HUES64 (cell line): ENCODE data around the gene SDHAF3. TPM values are rescaled to one million over a fixed set of nuclear protein-coding genes. Genes with fewer than 3 reads are reported as not detected.
"Not testable (repeated sequence)": the region's sequence is repeated elsewhere in the genome, so short reads cannot be mapped to it uniquely, and the experiment has no call there.

Source experiments
- H3K27ac ChIP-seq: 2 replicates; pipeline ENCODE4 v1.7.0; 2013; ENCODE audit warnings: low read depth, low read length, inconsistent platforms
- H3K27me3 ChIP-seq: 2 replicates; pipeline ENCODE4 v1.6.1; 2013; ENCODE audit warnings: mild to moderate bottlenecking, low read length; ENCODE audit not compliant: insufficient read depth
- H3K36me3 ChIP-seq: 2 replicates; pipeline ENCODE4 v1.6.1; 2013; ENCODE audit warnings: mild to moderate bottlenecking, low read length; ENCODE audit not compliant: insufficient read depth
- H3K4me1 ChIP-seq: 2 replicates; pipeline ENCODE4 v1.6.1; 2013; ENCODE audit warnings: mild to moderate bottlenecking, low read length, moderate library complexity; ENCODE audit not compliant: insufficient read depth
- H3K4me3 ChIP-seq: 2 replicates; pipeline ENCODE4 v1.5.1; 2013; ENCODE audit warnings: mild to moderate bottlenecking, low read length, moderate library complexity
- H3K9ac ChIP-seq: 2 replicates; pipeline ENCODE4 v1.6.1; 2013; ENCODE audit warnings: mild to moderate bottlenecking, low read depth, low read length
- H3K9me3 ChIP-seq: 2 replicates; pipeline ENCODE4 v1.6.1; 2013; ENCODE audit warnings: low read depth, low read length; ENCODE audit not compliant: insufficient read depth
- WGBS: fragments of 150-250, 120-280 bp; methylation state at CpG from one replicate; pipeline ENCODE4 v1.1.7; 2013; ENCODE audit warnings: missing lambda C conversion rate; 5-methylcytosine and 5-hydroxymethylcytosine counted together
- polyA plus RNA-seq, 2 experiments: library from polyadenylated mRNA; stranded (reverse); fragments of 50-300 nt; gene quantifications; one replicate each; pipeline ENCODE4 v1.2.3, GENCODE V29; 2013

SDHAF3 gene
- 29.5 TPM for polyA plus RNA-seq (2013, experiment 1 of 2)
- polyA plus RNA-seq (2013, experiment 2 of 2): 33.6 TPM

- no peaks in the 10 kb centered on the region for H3K27me3 ChIP-seq
- H3K4me3 ChIP-seq: peak within 1 kb of the TSS; percentile 85
- H3K9me3 ChIP-seq: no peaks in the 10 kb centered on the region
- peaks cover 7% of the 10 kb centered on the region; the same call in 1 of the 2 replicates for H3K4me1 ChIP-seq
- H3K27ac ChIP-seq: peak within 1 kb of the TSS; percentile 72
- no peaks in the 10 kb centered on the region for H3K36me3 ChIP-seq
- WGBS: 1% methylated on average over 59 of the region's 59 CpGs
- peak within 1 kb of the TSS; percentile 94 for H3K9ac ChIP-seq
Measured at GRCh38 chr7:97117372-97118188, at the start of gene SDHAF3. Gene SDHAF3, plus strand, starts transcription at chr7:97117698. Its CDS starts 26 bp downstream, at chr7:97117724.

DNA sequence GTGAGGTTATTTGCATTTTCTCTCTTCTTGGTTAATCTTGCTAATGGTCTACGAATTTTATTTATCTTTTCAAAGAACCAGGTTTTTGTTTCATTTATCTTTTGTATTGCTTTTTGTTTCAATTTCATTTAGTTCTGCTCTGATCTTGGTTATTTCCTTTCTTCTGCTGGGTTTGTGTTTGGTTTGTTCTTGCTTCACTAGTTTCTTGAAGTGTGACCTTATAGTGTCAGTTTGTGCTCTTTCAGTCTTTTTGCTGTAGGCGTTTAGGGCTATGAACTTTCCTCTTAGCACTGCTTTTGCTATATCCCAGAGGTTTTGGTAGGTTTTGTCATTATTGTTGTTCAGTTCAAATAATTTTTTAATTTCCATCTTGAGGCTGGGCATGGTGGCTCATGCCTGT is 45.5 kb upstream of the SDHAF3 start:
- H3K9ac ChIP-seq, H3K4me3 ChIP-seq, H3K9me3 ChIP-seq, H3K27me3 ChIP-seq, H3K4me1 ChIP-seq, H3K27ac ChIP-seq, H3K36me3 ChIP-seq: not testable (repeated sequence)
- 86% methylated on average over 1 of the region's 2 CpGs for WGBS

DNA sequence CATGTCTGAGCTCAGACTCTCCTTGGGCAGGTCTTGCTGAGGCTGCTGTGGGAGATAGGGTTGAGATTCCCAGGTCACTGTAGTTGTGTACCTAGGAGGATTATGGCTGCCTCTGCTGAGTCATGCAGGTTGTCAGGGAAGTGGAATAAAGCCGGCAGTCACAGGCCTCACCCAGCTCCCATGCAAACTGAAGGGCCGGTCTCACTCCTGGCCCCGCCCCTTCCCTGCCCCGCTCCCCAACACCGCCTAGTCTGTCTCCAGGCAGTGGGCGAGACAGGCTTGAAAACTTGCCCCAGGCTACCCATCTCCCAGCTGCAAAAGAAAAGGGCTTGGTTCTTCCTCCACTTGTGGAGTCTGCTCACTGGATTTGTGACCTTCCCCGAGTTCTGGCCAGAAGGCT is 41.6 kb upstream of the SDHAF3 start:
- Histone ChIP-seq H3K9ac (no peak overlapping the region), H3K4me3 (no peak overlapping the region), H3K9me3 (peaks cover 8% of the 10 kb centered on the region), H3K36me3 (no peaks in the 10 kb centered on the region), H3K4me1 (no peaks in the 10 kb centered on the region), H3K27me3 (no peaks in the 10 kb centered on the region), H3K27ac (no peak overlapping the region)
- WGBS: 88% methylated on average over 7 of the region's 7 CpGs

DNA sequence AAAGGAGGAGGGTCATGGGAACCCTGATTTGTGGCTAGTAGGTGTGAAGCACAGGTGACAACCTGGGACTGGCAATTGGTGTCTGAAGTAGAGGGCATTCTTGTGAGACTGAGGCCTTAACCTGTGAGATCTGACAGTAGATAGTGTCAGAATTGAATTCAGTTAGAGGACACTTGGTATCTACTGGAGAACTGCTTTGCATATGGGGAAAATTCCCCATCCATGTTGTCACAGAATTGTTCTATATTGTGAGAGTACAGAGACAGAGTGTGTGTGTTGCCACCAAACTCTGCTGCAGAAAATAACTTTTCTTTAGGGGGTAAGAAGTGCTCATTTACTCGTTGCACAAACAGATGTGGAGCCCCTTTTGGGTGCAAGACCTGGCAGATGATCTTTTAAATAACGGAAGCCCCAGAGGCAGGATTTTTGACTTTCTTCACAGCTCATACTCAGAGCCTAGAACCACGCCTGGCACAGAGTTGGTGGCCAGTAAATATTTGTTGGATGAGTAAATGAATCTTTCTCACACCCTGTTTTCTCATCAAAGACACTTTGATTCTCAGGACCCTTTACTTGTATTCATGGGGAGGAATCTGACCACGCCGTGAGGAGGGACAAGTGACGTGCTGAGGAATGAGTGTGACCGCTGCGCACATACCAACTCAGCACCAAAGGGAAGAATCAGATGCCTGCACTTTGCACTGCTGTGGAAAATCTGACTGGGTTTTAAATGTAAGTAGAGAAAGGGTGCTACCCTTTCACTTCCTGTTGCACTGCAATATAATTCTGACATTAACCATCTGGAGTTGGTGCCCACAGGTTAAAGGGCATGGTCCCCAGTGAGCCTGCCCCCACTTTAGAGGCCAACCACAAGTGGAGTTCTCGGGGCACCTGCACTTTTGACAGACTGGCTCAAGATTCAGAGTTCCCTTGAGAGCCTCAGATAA is 39.2 kb upstream of the SDHAF3 start:
- no peak overlapping the region for H3K4me3 ChIP-seq
- H3K9me3 ChIP-seq: peaks cover 5% of the 10 kb centered on the region; the same call in 1 of the 2 replicates
- WGBS: 94% methylated on average over 8 of the region's 9 CpGs
- H3K27me3 ChIP-seq: no peaks in the 10 kb centered on the region
- no peaks in the 10 kb centered on the region for H3K4me1 ChIP-seq
- H3K36me3 ChIP-seq: no peaks in the 10 kb centered on the region
- no peak overlapping the region for H3K27ac ChIP-seq
- H3K9ac ChIP-seq: no peak overlapping the region

DNA sequence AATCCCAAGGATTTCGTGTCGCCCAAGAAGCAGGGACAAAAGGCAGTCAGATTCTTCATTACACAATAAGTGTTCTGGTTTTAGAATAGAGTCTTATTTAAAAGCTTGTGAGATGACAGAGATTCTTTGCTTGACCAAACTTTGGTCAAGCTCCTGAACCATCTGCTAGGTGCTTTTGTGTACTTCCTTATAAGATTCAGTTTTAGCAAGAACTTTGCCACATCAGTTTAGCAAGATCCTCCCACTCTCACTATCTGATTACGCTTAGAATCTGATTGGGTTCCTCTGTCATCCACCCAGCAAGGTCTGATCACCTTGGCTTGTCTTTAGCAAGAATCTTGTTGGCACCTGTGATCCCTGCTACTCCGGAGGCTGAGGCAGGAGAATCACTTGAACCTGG is 38.2 kb upstream of the SDHAF3 start:
- peaks cover 5% of the 10 kb centered on the region; the same call in 1 of the 2 replicates for H3K9me3 ChIP-seq
- no peak overlapping the region for H3K27ac ChIP-seq
- no peak overlapping the region for H3K9ac ChIP-seq
- H3K27me3 ChIP-seq: no peaks in the 10 kb centered on the region
- H3K4me3 ChIP-seq: no peak overlapping the region
- H3K4me1 ChIP-seq: no peaks in the 10 kb centered on the region
- WGBS: 96% methylated on average over 4 of the region's 4 CpGs
- H3K36me3 ChIP-seq: no peaks in the 10 kb centered on the region

DNA sequence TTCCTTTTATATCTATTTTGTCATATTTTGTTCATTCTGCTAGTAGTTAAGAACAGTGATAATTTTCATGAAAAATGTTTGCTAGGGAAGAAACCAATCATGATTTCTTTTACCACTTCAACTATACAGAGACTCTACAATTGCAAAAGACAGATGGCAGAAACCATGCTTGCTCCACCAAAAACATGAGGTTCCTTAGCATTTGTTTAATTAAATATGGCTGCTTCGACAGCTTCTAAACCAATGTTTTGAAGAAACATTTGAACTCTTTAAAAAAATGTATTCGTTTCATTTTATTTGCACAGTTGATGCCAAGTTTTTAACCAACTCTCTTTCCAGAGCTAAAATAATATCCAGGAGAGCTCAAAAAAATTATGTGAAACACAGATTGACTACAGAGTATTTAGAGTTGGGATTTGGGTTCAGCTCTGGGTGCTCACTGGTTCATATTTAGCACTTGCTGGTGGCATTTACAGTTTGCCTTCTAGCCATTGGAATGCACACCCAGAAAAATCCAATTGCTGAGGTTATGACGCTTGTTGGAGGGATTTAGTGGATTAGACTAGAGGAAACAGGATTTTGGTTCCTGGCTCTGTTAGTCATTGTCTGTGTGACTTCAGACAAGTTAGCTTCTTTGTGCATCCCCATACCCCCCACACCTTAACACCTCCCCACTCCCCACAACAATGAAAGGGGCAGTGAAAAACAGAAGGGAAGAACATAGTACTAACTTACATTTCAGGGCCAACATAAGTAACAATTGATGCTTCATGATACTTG is 35.8 kb upstream of the SDHAF3 start:
- Histone ChIP-seq H3K9ac (no peak overlapping the region), H3K4me3 (no peak overlapping the region), H3K9me3 (no peaks in the 10 kb centered on the region), H3K27ac (no peak overlapping the region), H3K4me1 (no peaks in the 10 kb centered on the region), H3K36me3 (no peaks in the 10 kb centered on the region), H3K27me3 (no peaks in the 10 kb centered on the region)
- 91% methylated on average over 3 of the region's 3 CpGs for whole genome bisulfite sequencing

- H3K9me3 ChIP-seq: no peaks in the 10 kb centered on the region
- no peak overlapping the region for H3K27ac ChIP-seq
- H3K36me3 ChIP-seq: no peaks in the 10 kb centered on the region
- no peaks in the 10 kb centered on the region for H3K27me3 ChIP-seq
- H3K9ac ChIP-seq: no peak overlapping the region
- whole genome bisulfite sequencing: 89% methylated on average over 2 of the region's 3 CpGs
- H3K4me1 ChIP-seq: no peaks in the 10 kb centered on the region
- H3K4me3 ChIP-seq: no peak overlapping the region
Measured at GRCh38 chr7:97088364-97088763, 29.1 kb upstream of the SDHAF3 start.

DNA sequence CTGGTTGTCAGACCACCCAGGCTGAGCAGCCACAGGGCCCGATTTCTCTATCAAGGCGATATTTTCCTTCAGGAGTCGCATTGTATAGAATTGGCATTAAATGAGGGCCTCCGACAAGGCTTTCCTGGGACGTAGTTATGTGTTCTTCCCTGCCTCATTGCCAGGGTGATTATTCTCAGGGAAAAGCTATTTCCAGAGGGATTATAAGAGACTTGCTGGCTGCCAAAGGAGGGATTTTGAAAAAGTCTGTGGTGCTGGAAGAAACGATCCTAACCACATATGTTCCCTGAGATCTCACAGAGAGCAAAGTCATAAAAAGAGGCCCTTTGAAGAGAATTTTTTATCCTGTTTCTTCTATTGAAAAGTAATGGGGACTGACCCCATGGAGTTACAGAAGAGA is 27.7 kb upstream of the SDHAF3 start:
- Histone ChIP-seq H3K36me3 (no peaks in the 10 kb centered on the region), H3K4me3 (no peak overlapping the region), H3K27me3 (no peaks in the 10 kb centered on the region), H3K9ac (no peak overlapping the region), H3K4me1 (no peaks in the 10 kb centered on the region), H3K9me3 (no peaks in the 10 kb centered on the region), H3K27ac (no peak overlapping the region)
- WGBS: 92% methylated on average over 6 of the region's 6 CpGs

DNA sequence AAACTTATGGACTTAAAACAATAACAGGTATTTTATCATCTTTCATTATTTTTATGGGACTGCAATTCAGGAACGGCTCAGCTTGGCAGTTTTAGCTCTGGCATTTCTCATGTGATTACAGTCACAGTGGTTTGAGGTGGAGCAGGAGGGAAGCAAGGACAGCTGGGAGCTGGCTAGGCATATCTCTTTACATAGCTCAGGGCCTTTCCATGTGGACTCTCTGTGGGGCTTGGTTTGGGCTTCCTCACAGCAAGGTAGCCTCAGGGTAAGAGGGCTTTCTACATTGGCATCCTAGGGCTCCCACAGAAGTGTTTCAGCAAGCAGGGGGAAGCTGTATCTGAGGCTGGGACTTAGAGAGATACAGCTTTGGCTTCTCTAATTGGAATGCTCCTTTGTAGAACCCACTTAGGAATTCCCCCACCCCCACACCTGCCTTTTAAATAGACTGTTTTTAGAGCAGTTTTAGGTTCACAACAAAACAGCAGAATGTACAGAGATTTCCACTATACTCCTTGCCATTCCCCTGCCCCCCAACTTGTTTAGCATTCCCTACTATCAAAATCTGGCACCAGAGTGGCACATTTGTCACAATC is 26.6 kb upstream of the SDHAF3 start:
- no peaks in the 10 kb centered on the region for H3K27me3 ChIP-seq
- no peak overlapping the region for H3K4me3 ChIP-seq
- H3K36me3 ChIP-seq: no peaks in the 10 kb centered on the region
- 76% methylated on average over 1 of the region's 1 CpG for WGBS
- no peaks in the 10 kb centered on the region for H3K4me1 ChIP-seq
- H3K27ac ChIP-seq: no peak overlapping the region
- H3K9me3 ChIP-seq: no peaks in the 10 kb centered on the region
- no peak overlapping the region for H3K9ac ChIP-seq

GRCh38 chr7:97094284-97094930 is 23.1 kb upstream of the SDHAF3 start:
- Histone ChIP-seq H3K9me3 (no peaks in the 10 kb centered on the region), H3K4me1 (no peaks in the 10 kb centered on the region), H3K9ac (no peak overlapping the region), H3K27me3 (no peaks in the 10 kb centered on the region), H3K36me3 (no peaks in the 10 kb centered on the region), H3K27ac (no peak overlapping the region), H3K4me3 (no peak overlapping the region)
- 85% methylated on average over 1 of the region's 3 CpGs for WGBS
